Effector CD8-positive, alpha-beta T cell (primary cell): ENCODE data around the gene KAT6B.
A peak's percentile ranks its signal among the peaks of the same experiment; 100 is the strongest.
"Not testable (repeated sequence)": the region's sequence is repeated elsewhere in the genome, so short reads cannot be mapped to it uniquely, and the experiment has no call there.

Experiments used
- DNase-seq: peaks from one replicate; lab custom pipeline; 2025; lab: John Stamatoyannopoulos, UW
- total RNA-seq, 4 experiments: gene quantifications; one replicate each; lab custom pipeline; 2026; lab: John Stamatoyannopoulos, UW

The KAT6B gene
- 51.9 to 87.2 (median 78.3) reads per million in 4 experiments for total RNA-seq

- DNase-seq: peak; percentile 100
Measured at GRCh38 chr10:74826142-74827044, at the start of gene KAT6B. TSS of gene KAT6B (plus strand) at chr10:74826600. CDS start at chr10:74842858, 16,258 bp downstream.

- no peak for DNase-seq
Measured at GRCh38 chr10:74778436-74779094, 47.8 kb upstream of the KAT6B start.

- DNase-seq: not testable (repeated sequence)
Measured at GRCh38 chr10:74781870-74782269, 44.5 kb upstream of the KAT6B start.

GRCh38 chr10:74784462-74784861 is 41.9 kb upstream of the KAT6B start:
- no peak for DNase-seq

GRCh38 chr10:74786126-74786525 is 40.3 kb upstream of the KAT6B start:
- DNase-seq: no peak

- DNase-seq: no peak
Measured at GRCh38 chr10:74787457-74787856, 38.9 kb upstream of the KAT6B start.

- not testable (repeated sequence) for DNase-seq
Measured at GRCh38 chr10:74791979-74792378, 34.4 kb upstream of the KAT6B start.

- no peak for DNase-seq
Measured at GRCh38 chr10:74792726-74793125, 33.7 kb upstream of the KAT6B start.

- not testable (repeated sequence) for DNase-seq
Measured at GRCh38 chr10:74793240-74793639, 33.2 kb upstream of the KAT6B start.

- DNase-seq: no peak
Measured at GRCh38 chr10:74794531-74794930, 31.9 kb upstream of the KAT6B start.

- no peak for DNase-seq
Measured at GRCh38 chr10:74797550-74797949, 28.9 kb upstream of the KAT6B start.

- no peak for DNase-seq
Measured at GRCh38 chr10:74799721-74800221, 26.6 kb upstream of the KAT6B start.

- no peak for DNase-seq
Measured at GRCh38 chr10:74801447-74801846, 25.0 kb upstream of the KAT6B start.

- DNase-seq: no peak
Measured at GRCh38 chr10:74808501-74808900, 17.9 kb upstream of the KAT6B start.

GRCh38 chr10:74810087-74810486 is 16.3 kb upstream of the KAT6B start:
- no peak for DNase-seq

- no peak for DNase-seq
Measured at GRCh38 chr10:74813381-74814259, 12.8 kb upstream of the KAT6B start.

GRCh38 chr10:74814797-74815196 is 11.6 kb upstream of the KAT6B start:
- no peak for DNase-seq

GRCh38 chr10:74816824-74817498 is 9.4 kb upstream of the KAT6B start:
- DNase-seq: no peak

GRCh38 chr10:74821501-74821900 is 4.9 kb upstream of the KAT6B start:
- DNase-seq: no peak

- DNase-seq: no peak
Measured at GRCh38 chr10:74822101-74822500, 4.3 kb upstream of the KAT6B start.

- no peak for DNase-seq
Measured at GRCh38 chr10:74822521-74823089, 3.8 kb upstream of the KAT6B start.
